NCI-H2107 (cell line): ENCODE data around the gene CR1.
"Not testable (repeated sequence)": the region's sequence is repeated elsewhere in the genome, so short reads cannot be mapped to it uniquely, and the experiment has no call there.

Source experiments
- DNase-seq: peaks from one replicate; lab custom pipeline; 2025; lab: John Stamatoyannopoulos, UW

Gene CR1

GRCh38 chr1:207503950-207504349 is 8.0 kb downstream of the CR1 start:
- no peak for DNase-seq

GRCh38 chr1:207504438-207504837 is 8.5 kb downstream of the CR1 start:
- DNase-seq = no peak

GRCh38 chr1:207510444-207510843 is 14.5 kb downstream of the CR1 start:
- no peak for DNase-seq

- DNase-seq = no peak
Observed at GRCh38 chr1:207514890-207515289, 18.9 kb downstream of the CR1 start.

GRCh38 chr1:207516729-207517128 is 20.8 kb downstream of the CR1 start:
- no peak for DNase-seq

- DNase-seq = no peak
Observed at GRCh38 chr1:207518608-207519236, 22.8 kb downstream of the CR1 start.

GRCh38 chr1:207519505-207520399 is 23.8 kb downstream of the CR1 start:
- no peak for DNase-seq

- not testable (repeated sequence) for DNase-seq
Observed at GRCh38 chr1:207520400-207521345, 24.7 kb downstream of the CR1 start.

GRCh38 chr1:207525239-207525638 is 29.3 kb downstream of the CR1 start:
- DNase-seq = not testable (repeated sequence)

GRCh38 chr1:207528401-207528800 is 32.4 kb downstream of the CR1 start:
- not testable (repeated sequence) for DNase-seq

GRCh38 chr1:207536263-207536662 is 40.3 kb downstream of the CR1 start:
- not testable (repeated sequence) for DNase-seq

- not testable (repeated sequence) for DNase-seq
Observed at GRCh38 chr1:207546677-207547357, 50.9 kb downstream of the CR1 start.

- not testable (repeated sequence) for DNase-seq
Observed at GRCh38 chr1:207554823-207555222, 58.9 kb downstream of the CR1 start.

- DNase-seq = no peak
Observed at GRCh38 chr1:207565546-207566468, 69.8 kb downstream of the CR1 start.

- not testable (repeated sequence) for DNase-seq
Observed at GRCh38 chr1:207571926-207572325, 76.0 kb downstream of the CR1 start.

GRCh38 chr1:207573074-207573473 is 77.1 kb downstream of the CR1 start:
- DNase-seq = not testable (repeated sequence)

GRCh38 chr1:207575381-207575780 is 79.4 kb downstream of the CR1 start:
- DNase-seq = not testable (repeated sequence)

GRCh38 chr1:207578796-207579435 is 83.0 kb downstream of the CR1 start:
- no peak for DNase-seq

- peak; percentile 3 for DNase-seq
Observed at GRCh38 chr1:207579436-207579799, 83.5 kb downstream of the CR1 start.
